K562 (cell line): ENCODE measurements around the gene PPP1R14B. TPM values are rescaled to one million over a fixed set of nuclear protein-coding genes. Genes with fewer than 3 reads are reported as not detected.
A peak's percentile ranks its signal among the peaks of the same experiment; 100 is the strongest.

Experiments
- ATAC-seq: fragments of 200-7000 bp; cut with Tn5 transposase; 3 replicates; pipeline ENCODE4 v1.9.1; 2020; ENCODE audit warnings: moderate library complexity
- BruUV-seq: library from RNA; stranded (reverse); fragments of 400-500 nt; replicated peaks from 2 replicates; lab custom pipeline; 2021; lab: Mats Ljungman, UMichigan
- CTCF ChIA-PET: fragments of 300-600 bp; formaldehyde crosslinking; extraction: SDS; loops from one replicate; lab custom pipeline; 2021; ENCODE audit warnings: low intra/inter-chr PET ratio; lab: Yijun Ruan, JAX
- POLR2A ChIA-PET: fragments of 300-600, 350-650 bp; sonication (Branson Sonifier 250); formaldehyde crosslinking; extraction: SDS; loops from one replicate; lab custom pipeline; 2021; ENCODE audit warnings: antibody characterized with exemption, inconsistent platforms; lab: Yijun Ruan, JAX
- DNase-seq, 4 experiments: peaks; one replicate each; pipeline versions ENCODE4 v3.0.0 to v3.0.0-alpha.2; 2011 to 2018; ENCODE audit warnings: low spot score in 3 of 4, mixed read lengths in 3 of 4; ENCODE audit errors: extremely low read depth in 1 of 4
- FAIRE-seq: peaks from 2 replicates; lab custom pipeline; 2011; peaks lifted over from hg19 to GRCh38; lab: Jason Lieb, UNC
- H2AFZ ChIP-seq: 2 replicates; pipeline ENCODE4 v1.6.0; 2011; ENCODE audit warnings: low read depth, low read length, control low read depth, inconsistent platforms
- H3K27ac ChIP-seq: fragments of 200-600 bp; 3 replicates; pipeline ENCODE4 v1.8.0; 2011; ENCODE audit warnings: low read depth, mild to moderate bottlenecking, control low read depth, inconsistent platforms, low read length, moderate library complexity, mixed read lengths; ENCODE audit errors: extremely low read depth
- H3K27me3 ChIP-seq, 2 experiments: fragments of 300-600 bp in 1 of 2; 2 replicates in 1 of 2; 3 replicates in 1 of 2; pipeline versions ENCODE4 v1.6.0 to v1.8.0; 2011; ENCODE audit warnings: inconsistent platforms in 2 of 2, low read length in 2 of 2, mild to moderate bottlenecking in 1 of 2, mixed read lengths in 1 of 2, moderate library complexity in 1 of 2; ENCODE audit not compliant: control insufficient read depth in 2 of 2, insufficient read depth in 2 of 2
- H3K36me3 ChIP-seq: fragments of 300-600 bp; 3 replicates; pipeline ENCODE4 v1.8.0; 2011; ENCODE audit warnings: mild to moderate bottlenecking, low read length, inconsistent platforms; ENCODE audit not compliant: control insufficient read depth, insufficient read depth
- H3K4me1 ChIP-seq, 2 experiments: fragments of 200-600 bp in 1 of 2; replicated peaks in 1 of 2; 2 replicates in 1 of 2; 3 replicates in 1 of 2; pipeline versions ENCODE4 v1.5.1 to v1.8.0; 2011; ENCODE audit warnings: inconsistent platforms in 2 of 2, low read length in 2 of 2, mild to moderate bottlenecking in 1 of 2, mixed read lengths in 1 of 2, moderate library complexity in 1 of 2; ENCODE audit not compliant: control insufficient read depth in 2 of 2, insufficient read depth in 2 of 2
- H3K4me2 ChIP-seq: 2 replicates; pipeline ENCODE4 v1.6.1; 2011; ENCODE audit warnings: low read length, control low read depth, inconsistent platforms, mixed read lengths; ENCODE audit not compliant: insufficient read depth
- H3K4me3 ChIP-seq: fragments of 200-600 bp; sonication (generic), shearing (Covaris generic); 2 replicates; pipeline ENCODE4 v1.5.1; 2016; ENCODE audit warnings: control low read depth, inconsistent platforms
- H3K79me2 ChIP-seq: fragments of 200-600 bp; 3 replicates; pipeline ENCODE4 v1.8.0; 2011; ENCODE audit warnings: low read length, inconsistent platforms; ENCODE audit not compliant: control insufficient read depth, insufficient read depth
- H3K9ac ChIP-seq, 2 experiments: 2 replicates each; pipeline versions ENCODE4 v1.6.0 to v1.6.1; 2011; ENCODE audit warnings: low read depth in 2 of 2, low read length in 2 of 2, control low read depth in 1 of 2, inconsistent platforms in 1 of 2, mild to moderate bottlenecking in 1 of 2, mixed read lengths in 1 of 2; ENCODE audit not compliant: insufficient read depth in 1 of 2
- H3K9me1 ChIP-seq: one replicate; pipeline ENCODE4 v1.6.0; 2011; ENCODE audit warnings: inconsistent platforms, mild to moderate bottlenecking, low read length, moderate library complexity; ENCODE audit not compliant: control insufficient read depth, insufficient read depth
- H3K9me3 ChIP-seq: replicated peaks from 2 replicates; pipeline ENCODE4 v1.5.1; 2011; ENCODE audit warnings: low read depth, low read length, inconsistent platforms; ENCODE audit not compliant: control insufficient read depth, insufficient read depth
- H4K20me1 ChIP-seq: replicated peaks from 2 replicates; pipeline ENCODE4 v1.6.1; 2011; ENCODE audit warnings: low read length, inconsistent platforms, mixed read lengths; ENCODE audit not compliant: control insufficient read depth, insufficient read depth
- CHD4 ChIP-seq: fragments of 200-600 bp; sonication (generic); IDR thresholded peaks from 3 replicates; pipeline ENCODE4 v1.6.1; 2012; ENCODE audit warnings: low read depth, mild to moderate bottlenecking, mixed read lengths, low read length, inconsistent platforms; ENCODE audit not compliant: insufficient read depth, insufficient replicate concordance, poor library complexity, severe bottlenecking
- ESRRA ChIP-seq: fragments of 450-650 bp; IDR thresholded peaks from 2 replicates; pipeline ENCODE4 v1.6.1; 2014; ENCODE audit warnings: low read depth, mild to moderate bottlenecking, moderate library complexity, borderline replicate concordance
- FOXP1 ChIP-seq: sonication (generic); formaldehyde crosslinking; IDR thresholded peaks from 2 replicates; pipeline ENCODE4 v1.8.0; 2022; ENCODE audit warnings: mild to moderate bottlenecking, missing genetic modification reagents
- HMGN3 ChIP-seq: IDR thresholded peaks from 2 replicates; pipeline ENCODE4 v1.6.1; 2011; ENCODE audit warnings: borderline replicate concordance, low read depth, mild to moderate bottlenecking, mixed read lengths, low read length; ENCODE audit not compliant: insufficient read length; ENCODE audit errors: extremely low read depth
- KAT7 ChIP-seq: sonication (generic); formaldehyde crosslinking; IDR thresholded peaks from 2 replicates; pipeline ENCODE4 v1.8.0; 2022; ENCODE audit warnings: missing genetic modification reagents, mild to moderate bottlenecking, borderline replicate concordance
- KDM1A ChIP-seq, 2 experiments: fragments of 450-650 bp; IDR thresholded peaks; 2 replicates each; pipeline ENCODE4 v1.6.1; 2016; ENCODE audit warnings: mild to moderate bottlenecking in 2 of 2
- NCOA4 ChIP-seq: fragments of 450-650 bp; IDR thresholded peaks from 2 replicates; pipeline ENCODE4 v1.6.1; 2018; ENCODE audit warnings: mild to moderate bottlenecking; ENCODE audit not compliant: partially characterized antibody
- NR4A1 ChIP-seq, 2 experiments: fragments of 250-450 bp in 1 of 2; fragments of 450-650 bp in 1 of 2; sonication (Bioruptor Pico) in 1 of 2; IDR thresholded peaks; 2 replicates each; pipeline versions ENCODE4 v1.4.0 to v1.6.1; 2016 to 2020; ENCODE audit warnings: mild to moderate bottlenecking in 2 of 2, missing compliant biosample characterization in 1 of 2, missing genetic modification characterization in 1 of 2, moderate library complexity in 1 of 2
- PHF8 ChIP-seq: fragments of 200-600 bp; sonication (generic); IDR thresholded peaks from 2 replicates; pipeline ENCODE4 v1.6.1; 2012; ENCODE audit warnings: mixed run types, mild to moderate bottlenecking, inconsistent platforms, low read length, moderate library complexity, borderline replicate concordance
- RB1 ChIP-seq: fragments of 450-650 bp; IDR thresholded peaks from 2 replicates; pipeline ENCODE4 v1.6.1; 2017; ENCODE audit warnings: low read depth, mild to moderate bottlenecking
- TBP ChIP-seq: optimal IDR thresholded peaks from 2 replicates; pipeline ENCODE3; 2011; ENCODE audit warnings: low read depth, low read length, improper control_type of control experiment
- ZNF431 ChIP-seq: sonication (generic); formaldehyde crosslinking; IDR thresholded peaks from 2 replicates; pipeline ENCODE4 v1.8.0; 2022; ENCODE audit warnings: mild to moderate bottlenecking, missing genetic modification reagents
- WGBS: fragments of 100-300 bp; shearing (Covaris generic); methylation state at CpG from one replicate; pipeline ENCODE4 v1.1.6; 2016; ENCODE audit warnings: low coverage, mixed read lengths; ENCODE audit not compliant: insufficient coverage; ENCODE audit errors: missing lambda C conversion rate; 5-methylcytosine and 5-hydroxymethylcytosine counted together
- in situ Hi-C: fragments of 300-500 bp; cut with MboI; formaldehyde crosslinking; loops from 4 replicates; pipeline ENCODE4 v1.15.0; 2018; ENCODE audit warnings: inconsistent platforms, mixed read lengths
- intact Hi-C: fragments of 100-400 bp; cut with micrococcal nuclease; formaldehyde crosslinking; loops from 2 replicates; pipeline ENCODE4 v1.14.2; 2022
- polyA plus RNA-seq, 8 experiments: library from polyadenylated mRNA; depleted of rRNA in 4 of 8; stranded (reverse) in 5 of 8; unstranded in 3 of 8; fragments of >200 nt; fragmentation: Nextera tagmentation in 2 of 8; fragmentation: Illumina TruSeq in 1 of 8; extraction: Ambion mirVana in 2 of 8; extraction: Trizol in 1 of 8; gene quantifications; 2 replicates each; pipeline versions ENCODE4 v1.2.1 to v1.2.3, GENCODE V29; 2011 to 2014; ENCODE audit warnings: inconsistent platforms in 1 of 8, missing spikeins in 1 of 8
- total RNA-seq, 7 experiments: library from RNA; depleted of rRNA in 6 of 7; stranded (reverse); fragments of >200 nt in 6 of 7; fragmentation: Illumina TruSeq in 2 of 7; extraction: Trizol in 2 of 7; gene quantifications; 2 replicates each; pipeline versions ENCODE4 v1.2.1 to v1.2.3, GENCODE V29; 2011 to 2021; ENCODE audit warnings: low replicate concordance in 1 of 7
- TF ChIP-seq, protein P1 (sequence below): fragments of 450-650 bp; IDR thresholded peaks from 2 replicates; pipeline ENCODE4 v1.6.1; 2017; ENCODE audit warnings: antibody characterized with exemption, mild to moderate bottlenecking
- TF ChIP-seq, protein P2 (sequence below), 3 experiments: fragments of 200-800 bp in 1 of 3; sonication (Bioruptor generic) in 1 of 3; sonication (generic) in 1 of 3; formaldehyde crosslinking in 1 of 3; IDR thresholded peaks; 2 replicates each; pipeline versions ENCODE4 v1.6.1 to v1.8.0; 2016 to 2022; ENCODE audit warnings: mild to moderate bottlenecking in 2 of 3, missing compliant biosample characterization in 2 of 3, missing genetic modification characterization in 2 of 3, missing genetic modification reagents in 1 of 3

PPP1R14B gene
- total and polyA plus RNA-seq, 9 of the 15 experiments (the other 6 are each of a cell fraction or from before 2014, with no cell fraction given), result 7.7 to 566 (median 212) TPM

DNA sequence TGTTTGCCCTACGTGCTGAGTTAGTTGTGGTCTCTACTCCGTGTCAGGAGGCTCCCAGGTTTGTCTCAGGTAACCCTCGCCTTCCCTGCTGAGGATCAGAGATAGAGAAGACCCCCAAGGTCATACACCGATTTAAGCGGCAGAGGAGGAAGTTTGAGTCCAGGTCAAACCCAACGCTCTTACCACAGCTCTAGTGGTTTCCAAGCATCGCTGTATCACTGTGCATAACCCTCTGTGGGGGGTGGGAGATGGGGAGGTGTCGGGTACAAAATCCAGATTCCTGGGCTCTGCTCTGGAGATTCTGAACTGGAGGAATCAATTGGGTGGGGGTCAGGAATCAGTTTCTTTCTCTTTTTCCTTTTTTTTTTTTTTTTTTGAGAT is 15.8 kb downstream of the PPP1R14B start:
- Histone ChIP-seq H3K9ac (peak overlapping the region; percentile 91 to 96), H3K4me1 (peaks cover 37 to 82% of the 10 kb centered on the region in 2 experiments), H3K9me1 (no peaks in the 10 kb centered on the region), H3K27me3 (no peaks in the 10 kb centered on the region), H2AFZ (peak overlapping the region; percentile 88)
- in situ Hi-C loops, result no loop called here
- CTCF ChIA-PET, result no interaction called here
- TF ChIP-seq, protein P1, sequence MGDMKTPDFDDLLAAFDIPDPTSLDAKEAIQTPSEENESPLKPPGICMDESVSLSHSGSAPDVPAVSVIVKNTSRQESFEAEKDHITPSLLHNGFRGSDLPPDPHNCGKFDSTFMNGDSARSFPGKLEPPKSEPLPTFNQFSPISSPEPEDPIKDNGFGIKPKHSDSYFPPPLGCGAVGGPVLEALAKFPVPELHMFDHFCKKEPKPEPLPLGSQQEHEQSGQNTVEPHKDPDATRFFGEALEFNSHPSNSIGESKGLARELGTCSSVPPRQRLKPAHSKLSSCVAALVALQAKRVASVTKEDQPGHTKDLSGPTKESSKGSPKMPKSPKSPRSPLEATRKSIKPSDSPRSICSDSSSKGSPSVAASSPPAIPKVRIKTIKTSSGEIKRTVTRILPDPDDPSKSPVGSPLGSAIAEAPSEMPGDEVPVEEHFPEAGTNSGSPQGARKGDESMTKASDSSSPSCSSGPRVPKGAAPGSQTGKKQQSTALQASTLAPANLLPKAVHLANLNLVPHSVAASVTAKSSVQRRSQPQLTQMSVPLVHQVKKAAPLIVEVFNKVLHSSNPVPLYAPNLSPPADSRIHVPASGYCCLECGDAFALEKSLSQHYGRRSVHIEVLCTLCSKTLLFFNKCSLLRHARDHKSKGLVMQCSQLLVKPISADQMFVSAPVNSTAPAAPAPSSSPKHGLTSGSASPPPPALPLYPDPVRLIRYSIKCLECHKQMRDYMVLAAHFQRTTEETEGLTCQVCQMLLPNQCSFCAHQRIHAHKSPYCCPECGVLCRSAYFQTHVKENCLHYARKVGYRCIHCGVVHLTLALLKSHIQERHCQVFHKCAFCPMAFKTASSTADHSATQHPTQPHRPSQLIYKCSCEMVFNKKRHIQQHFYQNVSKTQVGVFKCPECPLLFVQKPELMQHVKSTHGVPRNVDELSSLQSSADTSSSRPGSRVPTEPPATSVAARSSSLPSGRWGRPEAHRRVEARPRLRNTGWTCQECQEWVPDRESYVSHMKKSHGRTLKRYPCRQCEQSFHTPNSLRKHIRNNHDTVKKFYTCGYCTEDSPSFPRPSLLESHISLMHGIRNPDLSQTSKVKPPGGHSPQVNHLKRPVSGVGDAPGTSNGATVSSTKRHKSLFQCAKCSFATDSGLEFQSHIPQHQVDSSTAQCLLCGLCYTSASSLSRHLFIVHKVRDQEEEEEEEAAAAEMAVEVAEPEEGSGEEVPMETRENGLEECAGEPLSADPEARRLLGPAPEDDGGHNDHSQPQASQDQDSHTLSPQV, result no peak
- TF ChIP-seq RB1 (0 out of 2 replicates have a peak, but pooled peaks have one; percentile 2), KAT7 (CRISPR knock-in tag) (0 out of 2 replicates have a peak, but pooled peaks have one; percentile 3), HMGN3 (no peak), FOXP1 (CRISPR knock-in tag) (peak; percentile 34; the same call in 1 of the 2 replicates), ESRRA (peak; percentile 45; the same call in 1 of the 2 replicates), CHD4 (peak; percentile 36), NCOA4 (no peak), ZNF431 (CRISPR knock-in tag) (no peak), PHF8 (no peak), TBP (peak; percentile 3), KDM1A (IDR thresholded peaks at IDR 0.05) (no peak), NR4A1 (CRISPR knock-in tag; IDR thresholded peaks at IDR 0.05) (no peak), NR4A1 (tag; IDR thresholded peaks at IDR 0.05) (0 out of 2 replicates have a peak, but pooled peaks have one; percentile 7)
- TF ChIP-seq, protein P2, sequence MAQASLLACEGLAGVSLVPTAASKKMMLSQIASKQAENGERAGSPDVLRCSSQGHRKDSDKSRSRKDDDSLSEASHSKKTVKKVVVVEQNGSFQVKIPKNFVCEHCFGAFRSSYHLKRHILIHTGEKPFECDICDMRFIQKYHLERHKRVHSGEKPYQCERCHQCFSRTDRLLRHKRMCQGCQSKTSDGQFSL (CRISPR knock-in tag; IDR thresholded peaks at IDR 0.05), result no peak
- TF ChIP-seq, protein P2 (tag; IDR thresholded peaks at IDR 0.05), result peak in 1 of 2 experiments; percentile 46; a peak in 1 of 4 replicates
- TF ChIP-seq, all 486 proteins: peak for 8
- WGBS, result 3% methylated on average over 8 of the region's 8 CpGs
- H3K4me3 ChIP-seq, result peak overlapping the region; percentile 76
- POLR2A ChIA-PET, result interaction anchor here (0.5 to 2.5 kb wide), 4 partner anchors 7 to 24 kb away, joined by 3 to 11 read pairs (median 3); partner anchors contain the start of gene FERMT3
- intact Hi-C loops, result loop anchor here (2.0 kb wide), 2 partner anchors 24 to 46 kb away; partner anchors contain the start of gene FERMT3
- peaks cover 17% of the 10 kb centered on the region; the same call in 2 of the 3 replicates for H3K36me3 ChIP-seq
- no peaks in the 10 kb centered on the region for H3K9me3 ChIP-seq
- FAIRE-seq (peak; percentile 54), ATAC-seq (no peak), DNase-seq (peak in 1 of 4 experiments; percentile 50)
- peak overlapping the region; percentile 92 for H3K27ac ChIP-seq
- H3K79me2 ChIP-seq, result peaks cover 57% of the 10 kb centered on the region
- no TSS peak for BruUV-seq
- peak overlapping the region; percentile 95 for H3K4me2 ChIP-seq
- no peaks in the 10 kb centered on the region for H4K20me1 ChIP-seq
